ENCODE results near the gene SGK1.
"Not testable (repeated sequence)": the region's sequence is repeated elsewhere in the genome, so short reads cannot be mapped to it uniquely, and the experiment has no call there.

The SGK1 gene

GRCh38 chr6:134299236-134299635 lies 18.7 kb downstream of the SGK1 start:
- no peak for DNase-seq

GRCh38 chr6:134296762-134297161 lies 21.1 kb downstream of the SGK1 start:
- DNase-seq: no peak

- no peak for DNase-seq
Observed at GRCh38 chr6:134295953-134296553, 21.9 kb downstream of the SGK1 start.

DNA sequence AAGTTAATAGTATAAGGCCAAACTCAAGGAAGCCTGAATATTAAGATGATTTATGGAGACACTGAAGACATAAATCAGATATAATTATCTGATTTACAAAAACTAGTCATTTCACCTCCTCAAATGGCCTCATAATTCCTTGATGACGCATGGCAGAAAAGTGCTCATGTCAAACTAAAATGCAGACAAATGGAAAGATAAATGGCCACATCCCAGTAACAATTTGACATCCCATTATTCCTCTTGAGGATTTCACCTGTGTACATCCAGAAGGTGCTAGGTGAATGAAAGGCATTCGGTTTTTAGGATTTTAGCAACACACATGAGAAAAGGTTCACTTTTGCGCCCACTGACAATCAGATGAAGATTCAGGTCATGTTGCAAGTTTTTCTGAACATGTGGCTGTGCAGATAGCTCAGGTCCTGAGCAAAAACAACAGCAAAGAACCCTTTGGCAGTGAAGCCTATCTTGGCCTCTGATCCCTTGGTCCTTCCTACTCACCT lies 24.2 kb downstream of the SGK1 start:
- no peak for DNase-seq

- DNase-seq: no peak
Observed at GRCh38 chr6:134291156-134291555, 26.8 kb downstream of the SGK1 start.

- no peak for DNase-seq
Observed at GRCh38 chr6:134289204-134289575, 28.7 kb downstream of the SGK1 start.

GRCh38 chr6:134288538-134289203 lies 29.2 kb downstream of the SGK1 start:
- DNase-seq: no peak

- no peak for DNase-seq
Observed at GRCh38 chr6:134287859-134288537, 29.9 kb downstream of the SGK1 start.

DNA sequence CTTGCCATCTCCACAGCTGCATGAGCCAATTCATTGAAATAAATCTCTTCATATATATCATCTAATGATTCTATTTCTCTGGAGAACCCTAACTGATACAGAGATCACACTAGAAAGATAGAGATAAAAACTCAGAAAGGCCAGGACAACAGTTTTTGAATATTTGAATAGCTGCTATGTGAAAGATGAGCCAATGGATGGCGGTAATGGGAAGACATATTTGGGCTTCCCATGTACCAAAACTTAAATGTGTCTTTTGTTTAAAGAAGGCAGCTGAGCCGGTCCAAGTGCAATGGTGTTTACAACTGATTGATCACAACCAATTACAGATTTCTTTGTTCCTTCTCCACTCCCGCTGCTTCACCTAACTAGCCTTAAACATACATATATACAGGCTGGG lies 35.1 kb downstream of the SGK1 start:
- DNase-seq: no peak

- no peak for DNase-seq
Observed at GRCh38 chr6:134281388-134281787, 36.5 kb downstream of the SGK1 start.

- no peak for DNase-seq
Observed at GRCh38 chr6:134278000-134278399, 39.9 kb downstream of the SGK1 start.

DNA sequence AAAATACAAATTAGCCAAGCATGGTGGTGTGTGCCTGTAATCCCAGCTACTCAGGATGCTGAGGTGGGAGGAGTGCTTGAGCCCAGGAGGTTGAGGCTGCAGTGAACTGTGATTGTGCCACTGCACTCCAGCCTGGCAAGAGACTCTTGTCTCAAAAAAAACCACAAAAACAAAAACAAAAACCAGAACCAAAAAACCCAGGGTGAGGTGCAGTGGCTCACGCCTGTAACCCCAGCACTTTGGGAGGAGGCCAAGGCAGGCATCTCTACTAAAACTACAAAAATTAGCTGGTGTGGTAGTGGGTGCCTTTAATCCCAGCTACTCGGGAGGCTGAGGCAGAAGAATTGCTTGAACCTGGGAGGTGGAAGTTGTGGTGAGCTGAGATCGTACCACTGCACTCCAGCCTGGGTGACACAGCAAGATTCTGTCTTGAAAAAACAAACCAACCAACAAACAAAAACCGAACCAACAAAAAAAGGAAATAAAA lies 41.0 kb downstream of the SGK1 start:
- DNase-seq: not testable (repeated sequence)

- DNase-seq: no peak
Observed at GRCh38 chr6:134272374-134272773, 45.5 kb downstream of the SGK1 start.

DNA sequence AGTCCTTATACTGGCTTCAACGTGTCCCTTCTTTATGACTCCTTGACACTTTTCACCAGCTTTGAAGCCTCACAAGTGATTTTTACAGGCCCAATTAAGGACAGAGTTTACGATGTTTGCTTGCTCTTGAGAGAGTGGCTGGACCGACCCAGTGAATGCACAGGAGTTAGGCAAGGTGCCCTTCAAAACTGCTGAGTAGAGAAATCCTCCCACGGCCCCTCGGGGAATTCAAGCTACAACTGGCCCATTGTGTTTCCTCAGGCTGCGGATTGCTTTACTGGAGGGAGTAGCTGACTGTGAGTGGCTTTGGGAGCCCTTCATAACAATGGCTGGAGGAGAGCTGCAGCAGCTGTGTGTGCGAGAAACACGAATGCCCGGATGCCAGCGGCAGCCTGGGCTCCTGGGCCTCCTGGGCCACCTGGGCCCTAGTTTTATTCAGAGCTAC lies 50.0 kb downstream of the SGK1 start:
- peak; percentile 1 for DNase-seq

DNA sequence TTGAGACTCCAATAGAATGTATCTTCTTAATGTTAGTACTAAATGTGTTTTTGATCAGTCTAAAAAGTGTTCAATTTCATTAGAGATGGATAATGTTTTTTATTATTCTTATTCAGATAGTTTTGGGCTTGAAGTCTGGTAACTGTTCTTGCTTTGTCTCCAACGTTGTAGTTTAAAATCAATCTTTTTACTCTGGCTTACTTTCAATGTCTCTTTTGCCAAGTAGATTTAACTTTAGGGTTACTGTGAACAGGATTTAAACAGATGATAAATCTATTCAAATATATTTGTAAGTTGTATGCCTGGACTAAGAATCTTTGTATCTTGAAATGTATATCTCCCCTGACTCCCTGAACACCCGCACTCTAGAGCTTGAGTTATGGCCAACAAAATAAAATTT lies 51.1 kb downstream of the SGK1 start:
- DNase-seq: no peak

DNA sequence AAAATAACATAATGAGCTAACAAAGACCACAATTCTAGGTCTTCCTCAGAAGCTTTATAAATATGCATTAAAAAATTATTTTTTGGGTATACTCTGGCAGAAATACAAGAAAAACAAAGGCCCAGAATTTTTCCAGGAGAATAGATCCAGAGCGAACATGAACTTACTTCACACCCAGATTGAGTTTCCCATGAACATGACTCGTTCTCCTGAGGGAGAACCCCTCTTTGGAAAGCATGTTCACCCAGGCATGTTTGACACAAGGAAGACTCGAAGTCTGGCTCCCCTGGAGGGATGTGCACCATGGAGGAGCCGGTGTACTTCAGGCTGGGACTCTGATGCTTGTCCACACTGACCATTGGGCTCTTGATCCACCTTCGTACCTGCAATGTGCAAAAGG lies 56.1 kb downstream of the SGK1 start:
- no peak for DNase-seq

DNA sequence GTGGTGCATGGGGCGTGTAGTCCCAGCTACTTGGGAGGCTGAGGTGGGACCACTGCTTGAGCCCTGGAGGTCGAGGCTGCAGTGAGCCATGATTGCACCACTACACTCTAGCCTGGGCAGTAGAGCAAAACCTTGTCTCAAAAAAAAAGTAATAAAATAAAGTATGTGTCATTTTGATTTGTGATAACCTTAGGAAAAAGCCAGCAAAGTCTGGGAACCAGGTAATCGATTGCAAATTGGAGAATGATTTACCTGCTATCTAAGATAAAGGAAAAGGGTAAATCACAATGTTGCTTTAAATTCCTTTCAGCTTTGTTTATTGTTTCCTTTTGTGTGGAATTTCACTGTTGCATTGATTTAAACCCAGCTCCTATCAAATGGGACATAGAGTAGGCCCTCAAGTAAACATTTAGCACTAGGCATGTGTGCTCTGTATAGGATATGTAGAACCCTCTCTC lies 59.0 kb downstream of the SGK1 start:
- no peak for DNase-seq

DNA sequence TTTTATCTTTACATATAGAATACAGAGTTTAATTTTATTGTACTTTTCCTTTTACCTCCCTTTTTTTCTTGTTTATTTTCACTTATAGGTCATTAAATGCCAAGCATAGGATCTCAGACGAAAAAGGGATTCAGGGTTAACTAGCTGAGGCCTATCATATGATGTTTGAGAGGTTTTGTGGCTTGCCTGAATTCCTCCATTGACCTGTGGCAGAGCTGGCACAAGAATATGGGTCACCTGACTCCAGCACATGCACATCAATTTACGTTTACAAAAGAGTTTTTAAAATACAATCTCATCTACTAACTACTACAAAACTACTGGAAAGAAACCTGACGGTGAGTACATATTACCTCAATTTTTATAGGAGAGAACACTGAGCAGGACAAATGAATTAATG lies 60.4 kb downstream of the SGK1 start:
- no peak for DNase-seq

DNA sequence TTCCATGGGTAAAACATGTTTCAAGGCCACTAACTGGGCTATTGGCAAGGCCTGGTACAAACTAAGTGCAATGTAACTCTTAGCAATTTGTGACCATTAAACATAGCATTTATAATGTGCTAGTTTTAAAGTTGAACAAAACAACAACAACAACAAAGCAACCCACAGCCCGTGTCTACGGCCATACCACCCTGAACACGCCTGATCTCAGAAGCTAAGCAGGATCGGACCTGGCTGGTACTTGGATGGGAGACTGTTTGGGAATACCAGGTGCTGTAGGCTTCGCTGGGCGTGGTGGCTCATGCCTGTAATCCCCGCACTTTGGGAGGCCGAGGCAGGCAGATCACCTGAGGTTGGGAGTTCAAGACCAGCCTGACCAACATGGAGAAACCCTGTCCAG lies 61.0 kb downstream of the SGK1 start:
- DNase-seq: no peak

DNA sequence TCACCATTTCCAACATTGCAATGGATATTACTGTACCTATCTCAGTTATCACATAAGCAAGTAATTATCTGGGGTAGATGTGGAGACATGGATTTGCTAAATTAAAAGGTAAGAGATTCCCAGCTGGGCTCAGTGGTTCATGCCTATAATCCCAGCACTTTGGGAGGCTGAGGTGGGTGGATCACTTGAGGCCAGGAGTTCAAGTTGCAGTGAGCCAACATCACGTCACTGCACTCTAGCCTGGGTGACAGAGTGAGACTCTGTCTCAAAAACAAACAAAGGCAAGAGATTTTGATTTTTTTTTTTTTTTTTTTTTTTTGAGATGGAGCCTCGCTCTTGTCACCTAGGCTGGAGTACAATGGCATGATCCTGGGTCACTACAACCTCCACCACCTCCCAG lies 62.6 kb downstream of the SGK1 start:
- not testable (repeated sequence) for DNase-seq

GRCh38 chr6:134254118-134254517 lies 63.8 kb downstream of the SGK1 start:
- no peak for DNase-seq

DNA sequence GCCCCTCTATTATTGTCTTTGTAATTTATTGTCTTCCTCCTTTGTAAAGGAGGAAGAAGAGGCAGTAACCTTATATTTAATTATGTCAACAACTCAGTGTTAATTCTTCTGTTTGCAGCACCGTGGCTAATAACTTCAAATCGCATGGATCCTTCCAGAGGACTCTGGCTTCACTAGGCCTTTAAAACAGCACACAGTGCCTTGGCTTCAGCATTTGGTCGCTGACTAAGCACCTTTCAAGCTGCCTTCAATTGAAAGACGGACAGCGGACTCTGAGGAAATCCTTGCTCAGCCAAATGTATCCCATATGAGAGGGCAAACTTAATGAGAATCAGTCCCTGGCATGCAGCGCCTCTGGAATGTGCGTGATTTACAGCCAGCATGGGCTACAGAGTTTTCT lies 64.2 kb downstream of the SGK1 start:
- no peak for DNase-seq

GRCh38 chr6:134251320-134251719 lies 66.6 kb downstream of the SGK1 start:
- DNase-seq: no peak

DNA sequence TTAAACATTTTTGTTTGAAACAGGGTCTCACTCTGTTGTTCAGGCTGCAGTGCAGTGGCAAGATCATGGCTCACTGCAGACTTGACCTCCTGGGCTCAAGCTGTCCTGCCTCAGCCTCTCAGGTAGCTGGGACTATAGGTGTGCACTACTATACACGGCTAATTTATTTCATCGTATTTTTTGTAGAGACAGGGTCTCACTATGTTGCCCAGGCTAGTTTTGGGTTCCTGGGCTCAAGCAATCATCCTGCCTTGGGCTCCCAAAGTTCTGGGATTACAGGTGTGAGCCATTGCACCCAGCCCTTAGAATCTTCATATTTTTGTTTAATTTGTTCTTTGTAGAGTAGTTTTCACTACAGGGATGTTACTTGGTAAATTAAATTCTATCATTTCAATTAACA lies 67.1 kb downstream of the SGK1 start:
- no peak for DNase-seq
